Liver (tissue), 9 donors: Measurements from ENCODE around the gene SLC38A6. TPM values are rescaled to one million over a fixed set of nuclear protein-coding genes. Genes with fewer than 3 reads are reported as not detected.

Experiments
- DNase-seq: peaks from one replicate; pipeline ENCODE4 v3.0.0-alpha.2; 2017; ENCODE audit warnings: low spot score
- H3K27ac ChIP-seq, 2 donors: one replicate each; pipeline ENCODE4 v1.7.0; 2013; ENCODE audit warnings: inconsistent platforms in 2 of 2, low read length in 2 of 2, control low read depth in 1 of 2, low read depth in 1 of 2, mild to moderate bottlenecking in 1 of 2
- H3K27me3 ChIP-seq, 4 donors: one replicate each; pipeline versions ENCODE4 v1.6.1 to v1.7.0; 2013; ENCODE audit warnings: low read length in 3 of 4, inconsistent platforms in 1 of 4, mild to moderate bottlenecking in 1 of 4, moderate library complexity in 1 of 4; ENCODE audit not compliant: control insufficient read depth in 4 of 4, insufficient read depth in 4 of 4
- H3K36me3 ChIP-seq, 4 donors: one replicate each; pipeline versions ENCODE4 v1.6.1 to v1.7.0; 2013; ENCODE audit warnings: low read length in 3 of 4, mild to moderate bottlenecking in 3 of 4, low read depth in 1 of 4, moderate library complexity in 1 of 4; ENCODE audit not compliant: control insufficient read depth in 4 of 4, insufficient read depth in 3 of 4
- H3K4me1 ChIP-seq, 4 donors: one replicate each; pipeline versions ENCODE4 v1.6.1 to v1.7.0; 2013; ENCODE audit warnings: low read length in 3 of 4, mild to moderate bottlenecking in 3 of 4, moderate library complexity in 1 of 4; ENCODE audit not compliant: control insufficient read depth in 4 of 4, insufficient read depth in 4 of 4
- H3K4me3 ChIP-seq, 3 donors: one replicate each; pipeline versions ENCODE4 v1.6.1 to v1.7.0; 2013; ENCODE audit warnings: low read length in 3 of 3, control low read depth in 1 of 3, low read depth in 1 of 3, mild to moderate bottlenecking in 1 of 3
- H3K9ac ChIP-seq, 2 donors: one replicate each; pipeline ENCODE4 v1.7.0; 2013; ENCODE audit warnings: low read length in 2 of 2, mild to moderate bottlenecking in 2 of 2, moderate library complexity in 2 of 2, control low read depth in 1 of 2, low read depth in 1 of 2
- H3K9me3 ChIP-seq, 4 donors: one replicate each; pipeline versions ENCODE4 v1.6.1 to v1.7.0; 2013; ENCODE audit warnings: low read length in 3 of 4; ENCODE audit not compliant: control insufficient read depth in 4 of 4
- ATF3 ChIP-seq: IDR thresholded peaks from 2 replicates; pipeline ENCODE4 v1.6.1; 2016; ENCODE audit warnings: antibody characterized with exemption
- CTCF ChIP-seq: fragments of 150-350 bp; IDR thresholded peaks from 2 replicates; pipeline ENCODE4 v1.5.1; 2017; ENCODE audit warnings: improper control_type of control experiment, low read depth, low read length; ENCODE audit not compliant: missing input control
- EGR1 ChIP-seq, 2 donors: IDR thresholded peaks; 2 replicates each; pipeline ENCODE4 v1.6.1; 2016 to 2018; ENCODE audit warnings: antibody characterized with exemption in 2 of 2, low read depth in 2 of 2
- FOXA1 ChIP-seq: IDR thresholded peaks from 2 replicates; pipeline ENCODE4 v1.6.1; 2016; ENCODE audit warnings: antibody characterized with exemption
- FOXA2 ChIP-seq: IDR thresholded peaks from 2 replicates; pipeline ENCODE4 v1.6.1; 2016; ENCODE audit warnings: antibody characterized with exemption
- GABPA ChIP-seq, 2 donors: IDR thresholded peaks in 1 of 2; conservative IDR thresholded peaks in 1 of 2; 2 replicates each; pipeline ENCODE4 v1.6.1; 2016; ENCODE audit warnings: antibody characterized with exemption in 2 of 2, mild to moderate bottlenecking in 1 of 2, moderate library complexity in 1 of 2
- HNF4A ChIP-seq, 2 donors: conservative IDR thresholded peaks; 2 replicates each; pipeline ENCODE4 v1.6.1; 2016; ENCODE audit warnings: antibody characterized with exemption in 2 of 2, mild to moderate bottlenecking in 2 of 2
- HNF4G ChIP-seq: IDR thresholded peaks from 2 replicates; pipeline ENCODE4 v1.6.1; 2016; ENCODE audit warnings: antibody characterized with exemption
- JUND ChIP-seq, 2 donors: IDR thresholded peaks; 2 replicates each; pipeline ENCODE4 v1.6.1; 2016; ENCODE audit warnings: antibody characterized with exemption in 2 of 2
- MAX ChIP-seq: IDR thresholded peaks from 2 replicates; pipeline ENCODE4 v1.6.1; 2016; ENCODE audit warnings: antibody characterized with exemption
- NR2F2 ChIP-seq: IDR thresholded peaks from 2 replicates; pipeline ENCODE4 v1.6.1; 2016; ENCODE audit warnings: antibody characterized with exemption
- RAD21 ChIP-seq, 2 donors: IDR thresholded peaks; 2 replicates each; pipeline ENCODE4 v1.6.1; 2016; ENCODE audit warnings: antibody characterized with exemption in 2 of 2, mild to moderate bottlenecking in 2 of 2
- REST ChIP-seq: IDR thresholded peaks from 2 replicates; pipeline ENCODE4 v1.6.1; 2016; ENCODE audit warnings: antibody characterized with exemption, mild to moderate bottlenecking
- RXRA ChIP-seq, 2 donors: IDR thresholded peaks; 2 replicates each; pipeline ENCODE4 v1.6.1; 2017 to 2018; ENCODE audit warnings: antibody characterized with exemption in 2 of 2, mild to moderate bottlenecking in 1 of 2
- SP1 ChIP-seq: IDR thresholded peaks from 2 replicates; pipeline ENCODE4 v1.6.1; 2018; ENCODE audit warnings: antibody characterized with exemption, mild to moderate bottlenecking
- TAF1 ChIP-seq: conservative IDR thresholded peaks from 2 replicates; pipeline ENCODE4 v1.6.1; 2016; ENCODE audit warnings: antibody characterized with exemption, mild to moderate bottlenecking
- YY1 ChIP-seq: IDR thresholded peaks from 2 replicates; pipeline ENCODE4 v1.6.1; 2016; ENCODE audit warnings: antibody characterized with exemption, mild to moderate bottlenecking
- ZBTB33 ChIP-seq: IDR thresholded peaks from 2 replicates; pipeline ENCODE4 v1.6.1; 2016; ENCODE audit warnings: antibody characterized with exemption
- WGBS: extraction: QIAGEN DNeasy Blood & Tissue Kit; methylation state at CpG from one replicate; pipeline ENCODE4 v1.1.7; 2013; 5-methylcytosine and 5-hydroxymethylcytosine counted together
- polyA plus RNA-seq, 2 donors: library from polyadenylated mRNA; stranded (reverse) in 1 of 2; unstranded in 1 of 2; fragments of 200-250 nt in 1 of 2; fragments of >200 nt in 1 of 2; fragmentation: Nextera tagmentation in 1 of 2; extraction: Ambion mirVana in 1 of 2; gene quantifications; one replicate each; pipeline versions ENCODE4 v1.2.1 to v1.2.3, GENCODE V29; 2013 to 2015
- total RNA-seq, 2 donors: library from RNA; depleted of rRNA; stranded (reverse); fragments of >200 nt; gene quantifications; one replicate each; pipeline ENCODE4 v1.2.3, GENCODE V29; 2014
- donor health status: healthy.
- donor health status: healthy.
- donor health status: healthy.
- donor health status: healthy.
- donor health status: healthy.

SLC38A6 gene
- total and polyA plus RNA-seq, 4 donors: 2.6 to 10.6 (median 6.4) TPM

- no peak overlapping the region for H3K27ac ChIP-seq
- no peaks in the 10 kb centered on the region for H3K27me3 ChIP-seq
- no peak overlapping the region for H3K4me3 ChIP-seq
- 90% methylated on average over 1 of the region's 1 CpG for WGBS
- no peaks in the 10 kb centered on the region for H3K36me3 ChIP-seq
- TF ChIP-seq GABPA (IDR thresholded peaks at IDR 0.05 in 1 of 2, conservative IDR thresholded peaks at IDR 0.05 in 1 of 2) (no peak), RXRA (IDR thresholded peaks at IDR 0.05) (no peak), FOXA1 (no peak), NR2F2 (no peak), EGR1 (IDR thresholded peaks at IDR 0.05; ENCODE audit: low read depth in 2 of 2) (no peak), JUND (IDR thresholded peaks at IDR 0.05) (no peak), TAF1 (no peak), MAX (no peak), ATF3 (no peak), RAD21 (IDR thresholded peaks at IDR 0.05) (no peak), CTCF (no peak), YY1 (no peak), SP1 (no peak), HNF4G (no peak), REST (no peak), ZBTB33 (no peak)
- H3K9me3 ChIP-seq: no peaks in the 10 kb centered on the region
- no peaks in the 10 kb centered on the region for H3K4me1 ChIP-seq
- no peak overlapping the region for H3K9ac ChIP-seq
- no peak for DNase-seq
Measured at GRCh38 chr14:61043506-61043905, 62.5 kb downstream of the SLC38A6 start.

GRCh38 chr14:61047021-61047420 lies 66.0 kb downstream of the SLC38A6 start:
- Histone ChIP-seq H3K9ac (no peak overlapping the region), H3K27ac (no peak overlapping the region), H3K27me3 (no peaks in the 10 kb centered on the region), H3K36me3 (peaks cover 0 to 2% (median 0%) of the 10 kb centered on the region in 4 donors), H3K4me3 (no peak overlapping the region), H3K9me3 (no peaks in the 10 kb centered on the region), H3K4me1 (no peaks in the 10 kb centered on the region)
- DNase-seq: no peak
- TF ChIP-seq TAF1 (no peak), YY1 (no peak), RAD21 (IDR thresholded peaks at IDR 0.05) (no peak), FOXA2 (no peak), FOXA1 (no peak), ZBTB33 (no peak), ATF3 (no peak), RXRA (IDR thresholded peaks at IDR 0.05) (no peak), CTCF (no peak), HNF4A (conservative IDR thresholded peaks at IDR 0.05) (no peak)
